Adrenal gland (tissue), 12 donors: ENCODE results near the gene SMCR8. TPM values are rescaled to one million over a fixed set of nuclear protein-coding genes. Genes with fewer than 3 reads are reported as not detected.
"Not testable (repeated sequence)": the region's sequence is repeated elsewhere in the genome, so short reads cannot be mapped to it uniquely, and the experiment has no call there.

Experiments used
- DNase-seq, 7 donors: peaks; one replicate each; pipeline ENCODE4 v3.0.0-alpha.2; 2019 to 2020
- H3K27ac ChIP-seq, 5 donors: fragments of 200-600 bp; sonication (generic) in 4 of 5; 1 replicate in 3 of 5; 2 replicates in 2 of 5; pipeline versions ENCODE4 v1.5.1 to v1.8.0; 2016 to 2020; ENCODE audit warnings: mild to moderate bottlenecking in 1 of 5
- H3K27me3 ChIP-seq: fragments of 200-600 bp; 2 replicates; pipeline ENCODE4 v1.8.0; 2021
- H3K36me3 ChIP-seq, 2 donors: fragments of 200-600 bp; replicated peaks in 1 of 2; 1 replicate in 1 of 2; 2 replicates in 1 of 2; pipeline versions ENCODE4 v1.5.1 to v1.8.0; 2018 to 2022
- H3K4me1 ChIP-seq, 2 donors: fragments of 200-600 bp; replicated peaks in 1 of 2; 1 replicate in 1 of 2; 2 replicates in 1 of 2; pipeline versions ENCODE4 v1.5.1 to v1.8.0; 2018 to 2021
- H3K4me3 ChIP-seq, 4 donors: fragments of 200-600 bp; sonication (generic) in 3 of 4; one replicate each; pipeline ENCODE4 v1.5.1; 2016 to 2018
- H3K9me3 ChIP-seq, 3 donors: fragments of 200-600 bp; sonication (generic) in 1 of 3; replicated peaks in 1 of 3; 1 replicate in 2 of 3; 2 replicates in 1 of 3; pipeline versions ENCODE4 v1.5.1 to v1.8.0; 2016 to 2021
- CTCF ChIP-seq, 6 experiments: fragments of 450-650 bp in 4 of 6; fragments of 200-600 bp in 2 of 6; sonication (generic) in 1 of 6; IDR thresholded peaks; 1 replicate in 5 of 6; 2 replicates in 1 of 6; pipeline versions ENCODE4 v1.5.1 to v1.8.0; 2016 to 2021; ENCODE audit warnings: antibody characterized with exemption in 6 of 6, mild to moderate bottlenecking in 2 of 6, moderate library complexity in 1 of 6
- POLR2A ChIP-seq, 2 donors: fragments of 450-650 bp; IDR thresholded peaks; one replicate each; pipeline ENCODE4 v1.6.1; 2017; ENCODE audit warnings: antibody characterized with exemption in 2 of 2, mild to moderate bottlenecking in 2 of 2, moderate library complexity in 1 of 2
- WGBS, 4 donors: extraction: QIAGEN DNeasy Blood & Tissue Kit in 2 of 4; methylation state at CpG; one replicate each; pipeline versions ENCODE4 v1.1.5 to v1.1.7; 2013 to 2017; 5-methylcytosine and 5-hydroxymethylcytosine counted together
- intact Hi-C, 2 donors: fragments of 100-400 bp; cut with DNase I; formaldehyde crosslinking; loops; one replicate each; pipeline versions ENCODE4 v1.14.1 to v1.15.0; 2022 to 2023
- microRNA-seq, 3 donors: library from miRNA; unstranded; fragments of <30 nt; microRNA quantifications; one replicate each; pipeline ENCODE4, GENCODE V29; 2017 to 2020
- polyA plus RNA-seq, 3 donors: library from polyadenylated mRNA; stranded (reverse); fragments of 200-250 nt in 2 of 3; fragments of 350-450 nt in 1 of 3; fragmentation: Illumina TruSeq in 1 of 3; extraction: RNeasy Lipid Tissue Mini Kit (QIAGEN cat#74804) in 1 of 3; gene quantifications; one replicate each; pipeline ENCODE4 v1.2.3, GENCODE V29; 2013 to 2014
- total RNA-seq, 9 donors: library from RNA; depleted of rRNA in 4 of 9; stranded (reverse); fragments of >200 nt in 4 of 9; fragments of 120-200 nt in 1 of 9; fragmentation: NEBNext Ultra II Directional in 1 of 9; extraction: Animal tissue kit (Norgen Biotek cat#: 25700) in 1 of 9; gene quantifications; one replicate each; pipeline versions ENCODE4 v1.1.0 to v1.2.4, GENCODE V29; 2013 to 2023
- donor health status: healthy with polysubstance abuse.
- donor health status: Bipolar disorder and iron deficiency.
- donor health status: DM: yes; HTN: yes; CAD: no.
- donor health status: DM: no; HTN: no; CAD: no.
- donor health status: DM: no; HTN: no; CAD: no.
- donor health status: DM: yes; HTN: yes; CAD: no.

SMCR8 gene
- total and polyA plus RNA-seq, 12 donors: 1.7 to 21.4 (median 16.9) TPM

- H3K4me1 ChIP-seq: no peaks in the 10 kb centered on the region
- no peaks in the 10 kb centered on the region for H3K9me3 ChIP-seq
- H3K27me3 ChIP-seq: peaks cover 11% of the 10 kb centered on the region
- TF ChIP-seq POLR2A (IDR thresholded peaks at IDR 0.05): no peak
- no peak for TF ChIP-seq CTCF (IDR thresholded peaks at IDR 0.05)
- intact Hi-C loops: no loop called here
- H3K36me3 ChIP-seq: no peaks in the 10 kb centered on the region
- WGBS, 4 donors: 69 to 77% (median 72%) methylated on average over 5 of the region's 5 CpGs
- no peak for DNase-seq
- H3K4me3 ChIP-seq: no peak overlapping the region
- no peak overlapping the region for H3K27ac ChIP-seq
Observed at GRCh38 chr17:18370761-18371160, 55.7 kb downstream of the SMCR8 start.

- Histone ChIP-seq H3K27me3 (peaks cover 11% of the 10 kb centered on the region), H3K4me1 (no peaks in the 10 kb centered on the region), H3K4me3 (no peak overlapping the region), H3K27ac (no peak overlapping the region), H3K9me3 (no peaks in the 10 kb centered on the region), H3K36me3 (no peaks in the 10 kb centered on the region)
- WGBS, 4 donors: 76 to 92% (median 79%) methylated on average over 7 of the region's 7 CpGs
- intact Hi-C loops: no loop called here
- no peak for DNase-seq
- no peak for TF ChIP-seq CTCF (IDR thresholded peaks at IDR 0.05)
- TF ChIP-seq POLR2A (IDR thresholded peaks at IDR 0.05): no peak
Observed at GRCh38 chr17:18371455-18371854, 56.4 kb downstream of the SMCR8 start.

GRCh38 chr17:18373181-18373580 lies 58.1 kb downstream of the SMCR8 start:
- H3K27me3 ChIP-seq: peaks cover 11% of the 10 kb centered on the region
- H3K4me3 ChIP-seq, DNase-seq, intact Hi-C loops, H3K4me1 ChIP-seq, H3K9me3 ChIP-seq, H3K36me3 ChIP-seq, H3K27ac ChIP-seq: not testable (repeated sequence)
- 65 to 93% (median 82%) methylated on average over 5 to 6 of the region's 6 CpGs for WGBS, 4 donors

GRCh38 chr17:18374216-18374615 lies 59.1 kb downstream of the SMCR8 start:
- no peaks in the 10 kb centered on the region for H3K36me3 ChIP-seq
- no peak overlapping the region for H3K4me3 ChIP-seq
- H3K4me1 ChIP-seq: no peaks in the 10 kb centered on the region
- H3K9me3 ChIP-seq: no peaks in the 10 kb centered on the region
- DNase-seq: no peak
- intact Hi-C loops: no loop called here
- 78 to 87% (median 80%) methylated on average over 7 of the region's 7 CpGs for WGBS, 4 donors
- H3K27me3 ChIP-seq: peaks cover 5% of the 10 kb centered on the region
- no peak overlapping the region for H3K27ac ChIP-seq
- TF ChIP-seq CTCF (IDR thresholded peaks at IDR 0.05) (no peak), POLR2A (IDR thresholded peaks at IDR 0.05) (no peak)

Small RNA genes lying within 50 kb of the gene (microRNA-seq; reads per million reads assigned to microRNA genes)
- 0 to 0.45 (median 0.28) reads per million in 3 donors for gene MIR6778

Other genes with a start within 250 kb of the SMCR8 start
- gene DRG2, start 227.3 kb upstream of the SMCR8 start, total RNA-seq: 10 to 100 TPM; 34.9 to 81.4 (median 41.2) TPM
- gene DRG2, start 227.3 kb upstream of the SMCR8 start, polyA plus RNA-seq: 10 to 100 TPM; 17.1 to 97.1 (median 69.0) TPM
- 1 to 10 TPM in 1 of 9 donors, under 1 TPM in 6, not detected in 2; 0.44 to 1.0 (median 0.84) TPM for gene MYO15A, start 206.5 kb upstream of the SMCR8 start, total RNA-seq
- gene MYO15A, start 206.5 kb upstream of the SMCR8 start, polyA plus RNA-seq: 1 to 10 TPM in 2 of 3 donors, under 1 TPM in 1; 0.57 to 3.5 (median 2.2) TPM
- 100 to 1,000 TPM in 8 of 9 donors, 10 to 100 TPM in 1; 52.2 to 154 (median 140) TPM for gene ALKBH5, start 131.5 kb upstream of the SMCR8 start, total RNA-seq
- gene ALKBH5, start 131.5 kb upstream of the SMCR8 start, polyA plus RNA-seq: 100 to 1,000 TPM in 1 of 3 donors, 10 to 100 TPM in 2; 28.4 to 118 (median 33.8) TPM
- gene LLGL1, start 89.7 kb upstream of the SMCR8 start, total RNA-seq: 10 to 100 TPM; 14.5 to 65.1 (median 44.3) TPM
- 10 to 100 TPM in 1 of 3 donors, 1 to 10 TPM in 2; 4.1 to 27.8 (median 8.9) TPM for gene LLGL1, start 89.7 kb upstream of the SMCR8 start, polyA plus RNA-seq
- gene FLII, start 56.6 kb upstream of the SMCR8 start, total RNA-seq: 100 to 1,000 TPM; 150 to 331 (median 295) TPM
- gene FLII, start 56.6 kb upstream of the SMCR8 start, polyA plus RNA-seq: 100 to 1,000 TPM; 276 to 652 (median 461) TPM
- gene MIEF2, start 54.6 kb upstream of the SMCR8 start, total RNA-seq: 10 to 100 TPM; 16.4 to 46.6 (median 27.9) TPM
- gene MIEF2, start 54.6 kb upstream of the SMCR8 start, polyA plus RNA-seq: 10 to 100 TPM in 1 of 3 donors, 1 to 10 TPM in 2; 4.1 to 10.7 (median 9.5) TPM
- 10 to 100 TPM; 20.4 to 59.6 (median 31.3) TPM for gene TOP3A, start 299 bp upstream of the SMCR8 start, total RNA-seq
- 10 to 100 TPM; 17.8 to 33.0 (median 19.2) TPM for gene TOP3A, start 299 bp upstream of the SMCR8 start, polyA plus RNA-seq
- 10 to 100 TPM in 8 of 9 donors, 1 to 10 TPM in 1; 8.9 to 43.8 (median 19.6) TPM for gene SHMT1, start 48.3 kb downstream of the SMCR8 start, total RNA-seq
- 10 to 100 TPM in 2 of 3 donors, 1 to 10 TPM in 1; 6.8 to 13.2 (median 10.1) TPM for gene SHMT1, start 48.3 kb downstream of the SMCR8 start, polyA plus RNA-seq
- gene EVPLL, start 62.5 kb downstream of the SMCR8 start, total RNA-seq: not detected
- under 1 TPM in 1 of 3 donors, not detected in 2; 0.47 TPM for gene EVPLL, start 62.5 kb downstream of the SMCR8 start, polyA plus RNA-seq
- gene LGALS9C, start 161.5 kb downstream of the SMCR8 start, total RNA-seq: under 1 TPM in 3 of 9 donors, not detected in 6; 0.15 to 0.81 (median 0.25) TPM
- gene LGALS9C, start 161.5 kb downstream of the SMCR8 start, polyA plus RNA-seq: under 1 TPM in 1 of 3 donors, not detected in 2; 0.40 TPM